GM12891 (cell line): ENCODE data around the gene FAM170B.

Source experiments
- PAX5 ChIP-seq: IDR thresholded peaks from 2 replicates; pipeline ENCODE4 v1.6.1; 2011; ENCODE audit warnings: low read length, moderate library complexity, mild to moderate bottlenecking; ENCODE audit not compliant: insufficient read depth, severe bottlenecking
- POLR2A ChIP-seq: IDR thresholded peaks from 2 replicates; pipeline ENCODE4 v1.6.1; 2011; ENCODE audit warnings: low read depth, low read length, control low read depth
- POLR2AphosphoS5 ChIP-seq: IDR thresholded peaks from 2 replicates; pipeline ENCODE4 v1.6.1; 2011; ENCODE audit warnings: low read depth, low read length, control low read depth
- POU2F2 ChIP-seq: IDR thresholded peaks from 2 replicates; pipeline ENCODE4 v1.6.1; 2011; ENCODE audit warnings: low read depth, mild to moderate bottlenecking, control low read depth, low read length, moderate library complexity
- SPI1 ChIP-seq: IDR thresholded peaks from 2 replicates; pipeline ENCODE4 v1.6.1; 2011; ENCODE audit warnings: low read depth, low read length, control low read depth
- TAF1 ChIP-seq: IDR thresholded peaks from 2 replicates; pipeline ENCODE4 v1.6.1; 2011; ENCODE audit warnings: low read depth, low read length, control low read depth

GRCh38 chr10:49133706-49134248 lies at the start of gene FAM170B:
- no peak for TF ChIP-seq SPI1
- TF ChIP-seq POLR2A: no peak
- TF ChIP-seq POLR2AphosphoS5: no peak
- no peak for TF ChIP-seq POU2F2
- TF ChIP-seq TAF1: no peak
- TF ChIP-seq PAX5: no peak
